PFSK-1 (cell line): Measurements from ENCODE around the gene PTPRH.

Source experiments
- POLR2AphosphoS5 ChIP-seq: IDR thresholded peaks from 2 replicates; pipeline ENCODE4 v1.6.1; 2012; ENCODE audit warnings: low read depth, mild to moderate bottlenecking, control low read depth, low read length, moderate library complexity
- SIN3A ChIP-seq: IDR thresholded peaks from 2 replicates; pipeline ENCODE4 v1.6.1; 2012; ENCODE audit warnings: mild to moderate bottlenecking, low read length, moderate library complexity, borderline replicate concordance; ENCODE audit not compliant: insufficient read depth
- TAF1 ChIP-seq: IDR thresholded peaks from 2 replicates; pipeline ENCODE4 v1.6.1; 2012; ENCODE audit warnings: low read length, control low read depth, borderline replicate concordance; ENCODE audit not compliant: insufficient read depth
- TF ChIP-seq, protein P1 (sequence below), 2 experiments: IDR thresholded peaks; 2 replicates each; pipeline versions ENCODE4 v1.6.1 to v1.8.0; 2011 to 2012; ENCODE audit warnings: low read depth in 2 of 2, low read length in 2 of 2, control low read depth in 1 of 2, inconsistent platforms in 1 of 2, mild to moderate bottlenecking in 1 of 2, moderate library complexity in 1 of 2; ENCODE audit not compliant: insufficient read depth in 1 of 2

DNA sequence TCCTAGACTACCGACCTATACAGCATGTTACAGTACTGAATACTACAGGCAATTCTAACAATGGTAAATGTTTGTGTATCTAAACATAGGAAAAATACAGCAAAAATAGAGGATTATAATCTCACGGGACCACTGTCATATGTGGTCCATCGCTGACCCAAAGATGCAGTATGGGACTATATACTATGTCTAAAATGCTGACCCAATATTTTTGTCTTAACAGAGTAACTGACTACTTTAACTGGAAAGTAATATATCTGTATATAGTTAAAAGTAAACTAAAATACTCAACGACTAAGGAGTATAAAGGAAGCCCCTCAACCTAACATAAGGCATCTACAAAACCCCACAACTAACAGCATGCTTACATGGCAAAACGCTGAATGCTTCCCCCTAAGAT lies 23.7 kb upstream of the PTPRH start:
- TF ChIP-seq POLR2AphosphoS5: no peak
- TF ChIP-seq, protein P1, sequence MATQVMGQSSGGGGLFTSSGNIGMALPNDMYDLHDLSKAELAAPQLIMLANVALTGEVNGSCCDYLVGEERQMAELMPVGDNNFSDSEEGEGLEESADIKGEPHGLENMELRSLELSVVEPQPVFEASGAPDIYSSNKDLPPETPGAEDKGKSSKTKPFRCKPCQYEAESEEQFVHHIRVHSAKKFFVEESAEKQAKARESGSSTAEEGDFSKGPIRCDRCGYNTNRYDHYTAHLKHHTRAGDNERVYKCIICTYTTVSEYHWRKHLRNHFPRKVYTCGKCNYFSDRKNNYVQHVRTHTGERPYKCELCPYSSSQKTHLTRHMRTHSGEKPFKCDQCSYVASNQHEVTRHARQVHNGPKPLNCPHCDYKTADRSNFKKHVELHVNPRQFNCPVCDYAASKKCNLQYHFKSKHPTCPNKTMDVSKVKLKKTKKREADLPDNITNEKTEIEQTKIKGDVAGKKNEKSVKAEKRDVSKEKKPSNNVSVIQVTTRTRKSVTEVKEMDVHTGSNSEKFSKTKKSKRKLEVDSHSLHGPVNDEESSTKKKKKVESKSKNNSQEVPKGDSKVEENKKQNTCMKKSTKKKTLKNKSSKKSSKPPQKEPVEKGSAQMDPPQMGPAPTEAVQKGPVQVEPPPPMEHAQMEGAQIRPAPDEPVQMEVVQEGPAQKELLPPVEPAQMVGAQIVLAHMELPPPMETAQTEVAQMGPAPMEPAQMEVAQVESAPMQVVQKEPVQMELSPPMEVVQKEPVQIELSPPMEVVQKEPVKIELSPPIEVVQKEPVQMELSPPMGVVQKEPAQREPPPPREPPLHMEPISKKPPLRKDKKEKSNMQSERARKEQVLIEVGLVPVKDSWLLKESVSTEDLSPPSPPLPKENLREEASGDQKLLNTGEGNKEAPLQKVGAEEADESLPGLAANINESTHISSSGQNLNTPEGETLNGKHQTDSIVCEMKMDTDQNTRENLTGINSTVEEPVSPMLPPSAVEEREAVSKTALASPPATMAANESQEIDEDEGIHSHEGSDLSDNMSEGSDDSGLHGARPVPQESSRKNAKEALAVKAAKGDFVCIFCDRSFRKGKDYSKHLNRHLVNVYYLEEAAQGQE (IDR thresholded peaks at IDR 0.05; ENCODE audit: insufficient read depth in 1 of 2, low read depth in 2 of 2, low read length in 2 of 2): no peak
- TF ChIP-seq SIN3A: no peak
- TF ChIP-seq TAF1: no peak
